Coronary artery (tissue), 2 donors: ENCODE results near the gene KCNMA1.

Source experiments
- DNase-seq: peaks from one replicate; pipeline ENCODE4 v3.0.0-alpha.2; 2017; ENCODE audit warnings: low spot score
- H3K27ac ChIP-seq, 2 donors: fragments of 200-600 bp; sonication (generic); one replicate each; pipeline ENCODE4 v1.5.1; 2016 to 2019
- H3K4me3 ChIP-seq: fragments of 200-600 bp; sonication (generic); 2 replicates; pipeline ENCODE4 v1.5.1; 2016; ENCODE audit warnings: mild to moderate bottlenecking, moderate library complexity
- TF ChIP-seq, protein P1 (sequence below): fragments of 200-600 bp; sonication (generic); IDR thresholded peaks from one replicate; pipeline ENCODE4 v1.5.1; 2019; ENCODE audit warnings: antibody characterized with exemption

KCNMA1 gene

DNA sequence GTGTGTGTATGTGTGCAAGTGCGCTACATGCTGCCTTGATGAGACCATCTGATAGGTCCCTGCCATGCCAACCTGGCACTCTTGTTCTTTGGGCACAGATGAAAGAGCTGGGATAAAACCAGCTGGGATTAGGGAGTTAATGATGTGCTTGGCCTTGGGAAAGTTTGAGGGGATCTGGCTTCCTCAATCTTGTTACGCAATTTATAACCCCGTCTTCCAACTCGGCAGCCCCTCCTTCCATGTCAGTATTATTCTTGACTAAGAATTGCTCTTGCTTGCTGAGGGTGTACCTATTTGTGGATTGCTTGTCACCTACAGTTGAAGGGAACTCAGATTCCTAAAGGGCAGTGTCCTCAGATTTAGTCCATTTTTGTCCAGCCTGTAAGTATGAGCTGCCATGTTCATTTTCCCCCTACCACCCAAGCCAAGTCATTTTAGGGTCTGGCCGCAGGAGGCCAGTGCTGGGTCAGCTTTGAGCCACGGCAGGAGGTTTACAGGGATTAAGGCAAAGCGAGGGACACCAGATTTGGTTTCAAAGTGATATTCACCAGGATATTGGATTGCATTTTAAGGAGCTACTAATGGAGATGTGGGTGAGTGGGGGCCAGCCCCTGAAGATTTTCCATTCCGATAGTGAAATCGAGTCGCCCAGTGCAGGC lies 34.1 kb upstream of the KCNMA1 start:
- TF ChIP-seq, protein P1, sequence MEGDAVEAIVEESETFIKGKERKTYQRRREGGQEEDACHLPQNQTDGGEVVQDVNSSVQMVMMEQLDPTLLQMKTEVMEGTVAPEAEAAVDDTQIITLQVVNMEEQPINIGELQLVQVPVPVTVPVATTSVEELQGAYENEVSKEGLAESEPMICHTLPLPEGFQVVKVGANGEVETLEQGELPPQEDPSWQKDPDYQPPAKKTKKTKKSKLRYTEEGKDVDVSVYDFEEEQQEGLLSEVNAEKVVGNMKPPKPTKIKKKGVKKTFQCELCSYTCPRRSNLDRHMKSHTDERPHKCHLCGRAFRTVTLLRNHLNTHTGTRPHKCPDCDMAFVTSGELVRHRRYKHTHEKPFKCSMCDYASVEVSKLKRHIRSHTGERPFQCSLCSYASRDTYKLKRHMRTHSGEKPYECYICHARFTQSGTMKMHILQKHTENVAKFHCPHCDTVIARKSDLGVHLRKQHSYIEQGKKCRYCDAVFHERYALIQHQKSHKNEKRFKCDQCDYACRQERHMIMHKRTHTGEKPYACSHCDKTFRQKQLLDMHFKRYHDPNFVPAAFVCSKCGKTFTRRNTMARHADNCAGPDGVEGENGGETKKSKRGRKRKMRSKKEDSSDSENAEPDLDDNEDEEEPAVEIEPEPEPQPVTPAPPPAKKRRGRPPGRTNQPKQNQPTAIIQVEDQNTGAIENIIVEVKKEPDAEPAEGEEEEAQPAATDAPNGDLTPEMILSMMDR, result no peak

DNA sequence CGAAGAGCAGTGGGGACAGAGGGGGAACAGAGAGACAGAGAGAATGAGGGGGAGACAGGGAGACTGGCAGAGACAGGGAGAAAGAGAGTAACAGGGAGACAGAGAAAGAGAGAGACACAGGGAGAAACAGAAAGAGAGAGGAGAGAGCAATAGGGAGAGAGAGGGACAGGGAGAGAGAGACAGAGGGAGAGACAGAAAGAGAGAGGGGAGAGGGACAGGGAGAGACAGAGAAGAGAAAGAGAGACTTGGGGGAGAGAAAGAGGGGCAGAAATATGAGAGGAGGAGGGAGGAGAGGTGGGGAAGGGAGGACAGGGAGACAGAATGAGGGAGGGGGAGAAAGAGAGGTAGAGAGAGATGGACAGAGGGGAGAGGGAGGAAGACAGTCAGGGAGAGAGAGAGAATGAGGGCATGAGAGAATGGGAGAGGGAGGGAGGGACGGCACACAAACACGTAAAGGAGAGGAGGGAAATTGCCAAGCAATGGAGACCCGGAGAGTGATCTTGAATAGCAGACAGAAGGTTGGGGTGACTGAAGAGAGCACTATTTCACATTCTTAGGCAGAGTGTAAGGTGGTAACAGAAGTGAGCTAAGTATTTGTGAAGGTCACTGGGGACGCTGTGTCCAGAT lies 33.3 kb upstream of the KCNMA1 start:
- Histone ChIP-seq H3K4me3 (no peak overlapping the region), H3K27ac (no peak overlapping the region)
- TF ChIP-seq, protein P1, result no peak
- DNase-seq, result no peak

More for the DNA sequence above, 34.1 kb upstream of the KCNMA1 start:
- Histone ChIP-seq H3K27ac (no peak overlapping the region), H3K4me3 (no peak overlapping the region)
- no peak for DNase-seq

DNA sequence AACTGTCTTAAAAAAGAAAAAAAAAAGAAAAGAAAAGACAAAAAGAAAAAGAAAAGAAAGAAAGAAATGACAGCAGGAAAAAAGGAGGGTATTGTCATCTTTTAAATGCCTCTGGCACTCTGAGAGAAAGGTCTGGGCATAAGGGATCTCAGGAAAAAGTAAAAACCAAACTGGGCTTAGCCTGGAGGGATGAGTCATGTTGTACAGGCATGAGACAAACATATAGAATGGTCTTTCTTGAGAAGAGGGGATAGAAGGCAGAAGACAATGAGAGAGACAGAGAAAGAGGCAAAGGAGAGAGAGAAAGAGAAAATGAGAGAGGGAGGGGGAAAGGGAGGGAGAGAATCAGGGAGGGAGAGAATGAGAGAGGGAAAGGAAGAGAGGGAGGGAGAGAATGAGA lies 32.3 kb upstream of the KCNMA1 start:
- no peak for DNase-seq

DNA sequence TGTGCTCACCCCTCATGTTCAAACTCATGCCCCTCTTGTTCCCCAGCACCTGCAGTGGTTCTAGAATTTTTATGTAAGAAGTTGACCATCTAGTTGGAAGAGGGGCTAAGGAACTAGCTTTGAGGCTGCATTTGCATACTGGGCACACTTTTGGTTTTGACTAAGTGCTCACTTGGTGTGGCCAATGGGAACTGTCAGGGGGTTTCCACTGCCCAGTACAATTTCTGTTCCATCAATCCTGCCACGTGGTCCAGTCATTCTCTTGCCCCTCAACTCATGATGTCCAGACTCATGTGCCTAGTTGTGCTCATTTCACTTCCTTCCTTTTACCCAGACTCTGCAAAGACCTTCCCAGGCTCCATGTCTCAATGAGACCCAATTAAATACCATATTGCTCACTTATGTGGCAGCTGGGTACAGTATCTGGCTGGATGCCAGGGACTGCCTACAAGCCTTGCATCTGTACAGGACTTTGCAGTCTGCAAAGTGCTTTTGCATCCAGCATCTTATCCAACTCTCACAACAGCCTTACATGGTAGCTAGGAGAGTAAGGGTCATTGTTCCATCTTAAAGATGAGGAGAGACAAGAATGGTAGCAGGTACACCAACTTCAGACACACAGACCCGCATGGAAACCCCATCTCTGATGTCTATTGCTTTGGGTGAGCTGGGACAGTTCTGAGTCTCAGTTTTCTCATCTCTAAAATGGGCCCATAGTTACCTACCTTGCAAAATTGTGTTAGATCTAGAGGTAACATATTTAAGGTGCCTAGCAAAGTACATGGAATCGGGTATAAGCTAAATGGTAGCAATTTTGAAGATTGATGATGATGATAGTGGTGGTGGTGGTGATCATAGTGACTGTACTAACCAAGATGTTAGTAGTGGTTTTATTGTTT lies 30.1 kb upstream of the KCNMA1 start:
- TF ChIP-seq, protein P1, result no peak
- no peak for DNase-seq
- Histone ChIP-seq H3K4me3 (no peak overlapping the region), H3K27ac (no peak overlapping the region)

More for the DNA sequence above, 32.3 kb upstream of the KCNMA1 start:
- Histone ChIP-seq H3K27ac (no peak overlapping the region), H3K4me3 (no peak overlapping the region)
- TF ChIP-seq, protein P1, result no peak

DNA sequence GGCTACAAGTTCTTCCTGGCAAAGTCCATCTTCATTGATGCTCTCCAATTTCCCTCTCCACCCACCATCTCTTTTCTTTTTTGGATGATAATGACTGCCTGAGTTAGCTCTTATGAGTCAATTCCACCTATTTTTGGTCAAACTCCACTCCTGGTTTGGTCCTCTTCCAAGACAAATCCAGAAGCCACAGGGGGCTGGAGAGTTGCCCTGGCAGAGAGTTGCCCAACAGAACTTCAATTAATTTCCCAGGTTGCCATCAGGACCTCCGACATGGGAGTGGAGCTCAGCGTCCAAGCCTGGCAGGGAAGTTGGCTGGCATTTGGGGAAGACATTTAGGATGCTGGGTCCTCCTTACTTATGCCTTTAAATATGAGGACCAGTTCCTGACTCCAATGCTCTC lies 29.2 kb upstream of the KCNMA1 start:
- TF ChIP-seq, protein P1, result no peak
- Histone ChIP-seq H3K27ac (no peak overlapping the region), H3K4me3 (no peak overlapping the region)
- DNase-seq, result no peak

DNA sequence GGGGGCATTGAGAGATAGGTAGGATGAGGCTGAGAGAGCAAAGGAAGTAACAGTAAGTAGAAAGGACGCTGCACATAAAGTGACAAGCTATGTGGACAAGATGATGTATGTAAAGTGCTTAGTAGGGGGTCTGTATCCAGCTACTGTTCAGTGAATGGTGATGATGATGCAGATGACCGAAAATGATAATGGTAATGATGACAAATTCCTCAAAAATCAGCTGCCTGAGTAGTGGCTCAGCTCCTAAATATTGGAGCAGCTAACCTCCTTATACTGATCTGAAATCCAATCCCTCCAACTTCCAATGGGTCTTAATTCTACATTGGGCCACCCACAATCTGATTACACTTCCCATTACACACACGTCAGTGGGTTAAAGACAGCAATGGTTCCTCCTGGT lies 27.1 kb upstream of the KCNMA1 start:
- TF ChIP-seq, protein P1, result no peak
- no peak overlapping the region for H3K4me3 ChIP-seq
- H3K27ac ChIP-seq, result no peak overlapping the region
- DNase-seq, result no peak
